Keratinocyte (primary cell): ENCODE data around the gene TEX19.

Experiments used
- CTCF ChIP-seq, 3 experiments: IDR thresholded peaks in 1 of 3; conservative IDR thresholded peaks in 1 of 3; optimal IDR thresholded peaks in 1 of 3; 2 replicates in 2 of 3; 3 replicates in 1 of 3; pipeline versions ENCODE3 to v1.5.1; 2011; ENCODE audit warnings: low read length in 3 of 3, mild to moderate bottlenecking in 3 of 3, moderate library complexity in 2 of 3, control low read depth in 1 of 3, inconsistent platforms in 1 of 3; ENCODE audit not compliant: insufficient read depth in 2 of 3; ENCODE audit errors: extremely low read depth in 1 of 3
- EZH2 ChIP-seq: IDR thresholded peaks from one replicate; pipeline ENCODE4 v1.6.1; 2012; ENCODE audit warnings: inconsistent platforms, mild to moderate bottlenecking, low read length, moderate library complexity

GRCh38 chr17:82365606-82366295 is 6.7 kb downstream of the TEX19 start:
- no peak for TF ChIP-seq CTCF (optimal IDR thresholded peaks at IDR 0.05 in 1 of 3, IDR thresholded peaks at IDR 0.05 in 1 of 3, conservative IDR thresholded peaks at IDR 0.05 in 1 of 3; ENCODE audit: extremely low read depth in 1 of 3, insufficient read depth in 2 of 3, low read length in 3 of 3)
- TF ChIP-seq EZH2, result no peak
